DND-41 (cell line): ENCODE data around the gene NAXD.

ENCODE experiments used
- EZH2 ChIP-seq: IDR thresholded peaks from 3 replicates; pipeline ENCODE4 v1.6.1; 2012; ENCODE audit warnings: borderline replicate concordance, low read depth, mild to moderate bottlenecking, moderate library complexity, low read length, inconsistent platforms; ENCODE audit not compliant: severe bottlenecking
- TF ChIP-seq, protein P1 (sequence below): IDR thresholded peaks from 2 replicates; pipeline ENCODE4 v1.5.1; 2012; ENCODE audit warnings: borderline replicate concordance, low read length, moderate library complexity, mild to moderate bottlenecking; ENCODE audit not compliant: poor library complexity, severe bottlenecking; ENCODE audit errors: extremely low read depth

DNA sequence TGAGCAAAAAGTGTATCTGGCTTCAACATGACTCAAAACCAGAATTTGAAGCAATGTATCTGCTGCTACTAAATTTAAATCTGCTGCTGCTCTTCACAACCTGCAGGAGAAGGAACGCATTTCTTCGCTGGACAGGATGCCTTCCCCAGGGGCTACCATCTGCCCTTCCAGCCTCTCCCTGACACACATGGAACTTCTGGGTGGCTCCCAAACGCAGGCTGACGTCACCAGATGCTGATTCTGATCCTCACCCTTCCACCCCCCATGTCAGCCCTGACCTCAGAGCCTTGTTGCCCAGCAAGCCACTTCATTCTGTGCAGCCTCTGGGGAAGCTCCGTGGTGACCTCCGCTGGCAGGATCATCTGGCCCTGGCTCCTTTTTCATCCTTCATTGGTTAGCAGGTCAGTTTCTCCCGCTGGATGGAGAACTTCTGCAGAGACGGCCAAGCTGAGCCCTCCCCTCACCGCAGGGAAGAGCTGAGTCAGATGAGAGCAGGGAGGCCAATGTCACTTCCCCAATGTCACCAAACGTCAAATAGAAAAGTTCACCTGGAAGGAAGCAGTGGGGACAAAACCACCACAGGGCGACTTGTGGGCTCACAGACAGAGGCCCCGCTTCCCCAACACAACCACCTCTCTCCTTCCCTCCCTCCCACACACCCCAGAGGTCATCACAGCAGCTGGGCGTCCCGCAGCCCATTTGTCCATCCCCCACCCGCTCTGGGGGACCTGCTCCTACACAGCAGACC, 39.8 kb upstream of the NAXD start:
- TF ChIP-seq, protein P1, sequence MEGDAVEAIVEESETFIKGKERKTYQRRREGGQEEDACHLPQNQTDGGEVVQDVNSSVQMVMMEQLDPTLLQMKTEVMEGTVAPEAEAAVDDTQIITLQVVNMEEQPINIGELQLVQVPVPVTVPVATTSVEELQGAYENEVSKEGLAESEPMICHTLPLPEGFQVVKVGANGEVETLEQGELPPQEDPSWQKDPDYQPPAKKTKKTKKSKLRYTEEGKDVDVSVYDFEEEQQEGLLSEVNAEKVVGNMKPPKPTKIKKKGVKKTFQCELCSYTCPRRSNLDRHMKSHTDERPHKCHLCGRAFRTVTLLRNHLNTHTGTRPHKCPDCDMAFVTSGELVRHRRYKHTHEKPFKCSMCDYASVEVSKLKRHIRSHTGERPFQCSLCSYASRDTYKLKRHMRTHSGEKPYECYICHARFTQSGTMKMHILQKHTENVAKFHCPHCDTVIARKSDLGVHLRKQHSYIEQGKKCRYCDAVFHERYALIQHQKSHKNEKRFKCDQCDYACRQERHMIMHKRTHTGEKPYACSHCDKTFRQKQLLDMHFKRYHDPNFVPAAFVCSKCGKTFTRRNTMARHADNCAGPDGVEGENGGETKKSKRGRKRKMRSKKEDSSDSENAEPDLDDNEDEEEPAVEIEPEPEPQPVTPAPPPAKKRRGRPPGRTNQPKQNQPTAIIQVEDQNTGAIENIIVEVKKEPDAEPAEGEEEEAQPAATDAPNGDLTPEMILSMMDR = no peak
- no peak for TF ChIP-seq EZH2
